Osteoblast (primary cell): ENCODE measurements around the gene EVI5L. TPM values are rescaled to one million over a fixed set of nuclear protein-coding genes. Genes with fewer than 3 reads are reported as not detected.

Experiments
- DNase-seq: peaks from one replicate; pipeline ENCODE4 v3.0.0; 2011; ENCODE audit warnings: low spot score, mixed read lengths; ENCODE audit not compliant: insufficient read length; ENCODE audit errors: missing footprints
- H2AFZ ChIP-seq: 2 replicates; pipeline ENCODE4 v1.6.0; 2011; ENCODE audit warnings: mild to moderate bottlenecking, low read length
- H3K27ac ChIP-seq: 2 replicates; pipeline ENCODE4 v1.5.1; 2011; ENCODE audit warnings: mild to moderate bottlenecking, low read depth, low read length, moderate library complexity
- H3K27me3 ChIP-seq: 2 replicates; pipeline ENCODE4 v1.6.0; 2012; ENCODE audit warnings: mild to moderate bottlenecking, control low read depth, inconsistent platforms, low read length, moderate library complexity; ENCODE audit not compliant: insufficient read depth
- H3K36me3 ChIP-seq: 2 replicates; pipeline ENCODE4 v1.5.1; 2011; ENCODE audit warnings: mild to moderate bottlenecking, low read length, control low read depth, moderate library complexity; ENCODE audit not compliant: insufficient read depth
- H3K4me1 ChIP-seq: 2 replicates; pipeline ENCODE4 v1.5.1; 2011; ENCODE audit warnings: mild to moderate bottlenecking, low read length, control low read depth, moderate library complexity; ENCODE audit not compliant: insufficient read depth
- H3K4me2 ChIP-seq: 2 replicates; pipeline ENCODE4 v1.6.0; 2011; ENCODE audit warnings: mild to moderate bottlenecking, low read length; ENCODE audit not compliant: insufficient read depth
- H3K4me3 ChIP-seq: fragments of 200-600 bp; sonication (generic); 3 replicates; pipeline ENCODE4 v1.5.1; 2012; ENCODE audit warnings: mild to moderate bottlenecking, low read length, inconsistent platforms; ENCODE audit not compliant: insufficient read depth
- H3K79me2 ChIP-seq: 2 replicates; pipeline ENCODE4 v1.6.0; 2012; ENCODE audit warnings: mild to moderate bottlenecking, low read length, control low read depth, inconsistent platforms; ENCODE audit not compliant: insufficient read depth
- H3K9me3 ChIP-seq: 2 replicates; pipeline ENCODE4 v1.5.1; 2011; ENCODE audit warnings: low read depth, low read length, control low read depth
- H4K20me1 ChIP-seq: 2 replicates; pipeline ENCODE4 v1.6.0; 2012; ENCODE audit warnings: mild to moderate bottlenecking, low read length, control low read depth; ENCODE audit not compliant: insufficient read depth
- total RNA-seq: library from RNA; depleted of rRNA; stranded (reverse); fragments of >200 nt; gene quantifications from 2 replicates; pipeline ENCODE4 v1.2.3, GENCODE V29; 2012
- TF ChIP-seq, protein P1 (sequence below): IDR thresholded peaks from 2 replicates; pipeline ENCODE4 v1.5.1; 2011; ENCODE audit warnings: mild to moderate bottlenecking, low read depth, low read length, moderate library complexity; ENCODE audit errors: extremely low read depth

EVI5L gene
- total RNA-seq, 1 donor = 26.1 TPM

DNA sequence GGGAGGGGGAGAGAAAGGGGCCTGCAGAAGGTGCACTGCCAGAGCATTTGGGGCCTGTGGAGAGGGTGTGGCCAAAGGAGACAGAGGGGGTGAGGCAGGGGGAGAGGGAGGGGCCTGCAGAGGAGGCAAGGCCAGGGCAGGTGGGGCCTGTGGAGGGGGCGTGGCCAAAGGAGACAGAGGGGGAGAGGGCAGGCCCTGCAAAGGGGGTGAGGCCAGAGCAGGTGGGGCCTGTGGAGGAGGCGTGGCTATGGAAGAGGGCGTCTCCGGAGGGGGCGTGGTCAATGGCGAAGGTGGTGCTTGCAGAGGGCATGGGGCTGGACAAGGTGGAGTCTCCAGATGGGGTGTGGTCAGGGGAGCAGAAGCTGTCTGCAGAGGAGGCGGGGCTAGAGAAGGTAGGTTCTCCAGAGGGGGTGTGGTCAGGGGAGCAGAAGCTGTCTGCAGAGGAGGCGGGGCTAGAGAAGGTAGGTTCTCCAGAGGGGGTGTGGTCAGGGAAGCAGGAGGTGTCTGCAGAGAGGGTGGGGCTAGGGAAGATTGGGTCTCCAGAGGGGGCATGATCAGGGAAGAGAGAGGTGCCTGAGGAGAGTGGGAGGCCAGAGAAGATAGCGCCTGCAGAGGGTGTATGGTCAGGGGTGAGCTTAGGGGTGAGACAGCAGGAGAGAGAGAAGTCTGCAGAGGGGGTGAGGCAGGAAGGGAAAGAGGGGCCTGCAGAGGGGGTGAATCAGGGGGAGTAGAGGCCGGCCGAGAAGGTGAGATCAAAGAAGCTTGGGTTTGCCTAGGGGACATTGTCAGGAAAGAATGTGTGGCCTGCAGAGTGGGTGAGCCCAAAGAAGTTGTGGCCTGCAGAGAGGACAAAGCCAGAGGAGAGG lies 40.8 kb downstream of the EVI5L start:
- Histone ChIP-seq H3K9me3 (no peaks in the 10 kb centered on the region), H3K4me1 (peaks cover 12% of the 10 kb centered on the region), H4K20me1 (no peaks in the 10 kb centered on the region), H3K27me3 (peaks cover 25% of the 10 kb centered on the region), H3K79me2 (no peaks in the 10 kb centered on the region), H2AFZ (no peak overlapping the region), H3K27ac (no peak overlapping the region), H3K4me3 (no peak overlapping the region), H3K4me2 (peak overlapping the region; percentile 91), H3K36me3 (no peaks in the 10 kb centered on the region)
- DNase-seq = peak; percentile 83
- TF ChIP-seq, protein P1, sequence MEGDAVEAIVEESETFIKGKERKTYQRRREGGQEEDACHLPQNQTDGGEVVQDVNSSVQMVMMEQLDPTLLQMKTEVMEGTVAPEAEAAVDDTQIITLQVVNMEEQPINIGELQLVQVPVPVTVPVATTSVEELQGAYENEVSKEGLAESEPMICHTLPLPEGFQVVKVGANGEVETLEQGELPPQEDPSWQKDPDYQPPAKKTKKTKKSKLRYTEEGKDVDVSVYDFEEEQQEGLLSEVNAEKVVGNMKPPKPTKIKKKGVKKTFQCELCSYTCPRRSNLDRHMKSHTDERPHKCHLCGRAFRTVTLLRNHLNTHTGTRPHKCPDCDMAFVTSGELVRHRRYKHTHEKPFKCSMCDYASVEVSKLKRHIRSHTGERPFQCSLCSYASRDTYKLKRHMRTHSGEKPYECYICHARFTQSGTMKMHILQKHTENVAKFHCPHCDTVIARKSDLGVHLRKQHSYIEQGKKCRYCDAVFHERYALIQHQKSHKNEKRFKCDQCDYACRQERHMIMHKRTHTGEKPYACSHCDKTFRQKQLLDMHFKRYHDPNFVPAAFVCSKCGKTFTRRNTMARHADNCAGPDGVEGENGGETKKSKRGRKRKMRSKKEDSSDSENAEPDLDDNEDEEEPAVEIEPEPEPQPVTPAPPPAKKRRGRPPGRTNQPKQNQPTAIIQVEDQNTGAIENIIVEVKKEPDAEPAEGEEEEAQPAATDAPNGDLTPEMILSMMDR = no peak

DNA sequence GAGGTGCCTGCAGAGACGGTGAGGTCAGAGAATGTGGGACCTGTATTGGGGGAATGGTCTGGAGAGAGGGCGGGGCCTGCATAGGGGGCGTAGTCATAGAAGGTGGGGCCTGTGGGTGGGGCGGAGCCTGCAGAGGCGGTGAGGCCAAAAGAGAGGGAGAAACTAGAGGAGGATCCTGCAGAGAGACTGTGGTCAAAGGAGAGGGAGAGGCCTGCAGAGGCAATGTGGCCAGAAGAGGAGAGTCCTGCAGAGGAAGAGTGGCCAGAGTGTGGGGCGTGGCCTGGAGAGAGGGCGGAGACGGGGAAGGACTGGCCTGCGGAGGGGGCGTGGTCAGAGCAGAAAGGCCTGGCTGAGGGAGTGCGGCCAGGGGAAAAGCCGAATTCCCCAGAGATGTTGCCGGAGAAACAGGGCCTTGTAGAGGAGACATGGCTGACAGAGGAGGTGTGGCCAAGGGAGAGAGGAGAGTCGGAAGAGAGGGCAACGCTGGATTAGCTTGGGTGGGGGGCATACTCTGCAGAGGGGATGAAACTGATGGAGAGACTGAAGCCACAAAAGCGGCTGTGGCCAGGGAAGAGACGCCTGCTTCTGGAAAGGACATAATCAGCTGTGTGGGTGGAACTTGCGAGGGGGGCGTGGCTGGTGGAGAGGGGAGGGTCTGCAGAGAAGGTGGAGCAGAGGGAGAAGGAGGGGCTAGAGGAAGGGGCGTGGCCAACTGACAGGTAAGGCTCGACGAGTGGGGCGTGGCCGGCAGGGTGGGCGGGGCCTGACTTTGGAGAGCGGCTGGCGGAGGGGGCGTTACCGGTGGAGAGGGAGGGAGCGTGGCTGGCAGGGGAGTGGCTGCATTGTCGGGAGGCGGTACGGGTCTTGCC lies 41.7 kb downstream of the EVI5L start:
- Histone ChIP-seq H3K9me3 (no peaks in the 10 kb centered on the region), H3K36me3 (no peaks in the 10 kb centered on the region), H3K79me2 (no peaks in the 10 kb centered on the region), H3K27me3 (peaks cover 25% of the 10 kb centered on the region), H3K27ac (no peak overlapping the region), H3K4me3 (peak overlapping the region; percentile 73), H3K4me2 (peak overlapping the region; percentile 91), H4K20me1 (no peaks in the 10 kb centered on the region), H3K4me1 (peaks cover 12% of the 10 kb centered on the region), H2AFZ (peak overlapping the region; percentile 97)
- DNase-seq = peak; percentile 100
- TF ChIP-seq, protein P1 = no peak

DNA sequence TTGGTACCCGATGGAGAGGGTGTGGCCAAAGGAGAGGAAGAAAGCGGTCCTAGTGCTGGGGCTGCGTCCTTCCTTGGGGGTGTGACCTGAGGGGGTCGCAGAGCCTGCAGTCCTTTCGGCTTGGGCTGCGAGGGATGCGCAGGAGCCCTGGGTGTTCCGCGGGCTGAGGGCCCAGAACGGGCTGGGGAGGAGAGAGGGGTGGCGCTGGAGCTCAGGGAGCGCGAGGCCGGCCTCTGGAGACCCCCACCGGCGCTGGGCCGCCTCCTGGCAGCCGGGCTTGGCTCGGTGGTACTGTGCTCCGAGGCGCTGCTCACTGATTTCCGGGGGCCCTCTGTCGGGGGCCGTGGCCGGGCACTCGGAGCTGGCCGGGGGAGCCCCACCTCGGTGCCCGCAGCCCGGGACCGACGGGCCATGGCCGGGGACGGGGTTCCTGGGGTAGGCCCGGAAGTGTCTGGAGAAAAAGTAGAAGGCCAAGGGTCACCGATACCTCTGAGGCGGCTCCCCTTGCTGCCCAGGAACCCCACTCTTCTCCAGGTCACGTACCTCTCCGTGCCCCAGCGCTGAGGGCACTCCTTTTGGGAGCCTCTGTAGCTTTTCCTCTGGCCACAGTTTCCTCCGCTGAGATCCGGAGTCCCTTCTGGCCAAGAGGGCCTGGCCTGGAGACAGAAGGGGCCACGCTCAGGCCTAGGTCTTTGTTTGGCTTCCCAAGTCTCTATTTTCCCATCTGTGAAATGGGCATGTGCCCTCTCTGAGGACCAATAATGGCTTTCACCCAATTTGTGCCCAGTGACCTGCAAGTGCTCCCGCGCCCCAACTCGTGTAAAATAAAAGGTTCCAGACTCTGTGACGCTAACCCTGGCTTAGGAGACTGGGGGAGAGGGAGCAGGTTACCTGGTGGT lies 42.5 kb downstream of the EVI5L start:
- Histone ChIP-seq H3K9me3 (no peaks in the 10 kb centered on the region), H3K36me3 (no peaks in the 10 kb centered on the region), H3K79me2 (no peaks in the 10 kb centered on the region), H3K4me3 (peak overlapping the region; percentile 73), H3K4me1 (peaks cover 15% of the 10 kb centered on the region), H4K20me1 (no peaks in the 10 kb centered on the region), H3K4me2 (peak overlapping the region; percentile 91), H3K27me3 (peaks cover 25% of the 10 kb centered on the region), H2AFZ (no peak overlapping the region), H3K27ac (no peak overlapping the region)
- DNase-seq = peak; percentile 64
- TF ChIP-seq, protein P1 = no peak
